NCI-H1092 (cell line): ENCODE data around the gene VAC14.

Source experiments
- DNase-seq: peaks from one replicate; lab custom pipeline; 2025; lab: John Stamatoyannopoulos, UW

The VAC14 gene

DNA sequence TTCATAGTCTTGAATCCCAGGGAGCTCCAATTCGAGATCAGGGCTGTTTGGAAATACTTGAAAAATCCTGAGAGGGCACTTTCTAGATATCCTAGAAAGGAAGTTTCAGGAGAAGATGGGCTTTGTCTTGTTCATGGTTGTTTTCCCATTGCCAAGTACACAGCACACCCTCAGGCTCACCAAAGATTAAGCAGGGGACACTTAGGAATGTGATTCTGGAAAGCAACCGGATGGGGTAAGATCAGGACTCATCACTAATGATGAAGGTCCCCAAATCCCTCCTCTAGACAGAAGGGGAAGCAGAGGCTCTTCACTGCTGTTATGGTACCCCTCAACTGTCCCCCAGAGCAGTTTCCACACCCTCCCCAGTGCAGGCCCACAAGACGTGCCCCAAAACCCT is 40.7 kb downstream of the VAC14 start:
- DNase-seq, result no peak

DNA sequence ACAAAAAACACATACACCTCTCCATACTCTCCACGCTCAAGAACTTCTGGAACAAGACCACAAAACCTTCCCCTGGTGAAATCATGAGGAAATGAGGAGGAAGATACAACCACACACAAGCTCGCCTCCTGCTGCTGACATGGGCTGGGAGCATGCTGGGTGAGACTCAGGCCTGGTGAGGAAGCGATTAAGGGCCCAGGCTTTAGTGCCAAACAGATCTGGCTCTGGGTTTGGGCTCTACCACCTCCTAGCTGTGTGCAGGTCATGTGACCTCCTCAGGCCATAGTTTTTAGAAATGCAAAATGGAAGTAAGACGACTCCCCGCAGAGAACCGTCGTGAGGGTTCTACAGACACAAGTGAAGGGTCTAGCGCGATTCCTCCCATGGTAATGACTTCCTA is 41.3 kb downstream of the VAC14 start:
- no peak for DNase-seq

DNA sequence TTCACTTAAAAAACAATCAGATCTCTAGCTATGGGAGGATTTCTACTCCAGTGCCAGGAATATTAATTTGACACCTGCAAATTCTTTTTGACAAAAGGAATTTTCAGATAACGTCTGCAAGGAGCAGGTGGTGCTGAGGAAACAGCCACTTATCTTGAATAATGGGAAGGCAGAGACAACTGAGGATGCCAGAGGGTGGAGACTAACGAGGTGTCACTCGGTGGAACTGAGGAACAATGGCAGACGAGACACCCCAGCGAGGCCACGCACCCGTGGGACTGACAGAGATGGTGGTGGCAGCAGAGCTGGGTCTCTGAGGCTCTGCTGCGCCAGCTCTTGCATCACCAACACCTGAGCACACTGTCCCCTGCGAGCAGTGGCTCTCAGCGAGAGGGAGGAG is 42.2 kb downstream of the VAC14 start:
- DNase-seq, result no peak

DNA sequence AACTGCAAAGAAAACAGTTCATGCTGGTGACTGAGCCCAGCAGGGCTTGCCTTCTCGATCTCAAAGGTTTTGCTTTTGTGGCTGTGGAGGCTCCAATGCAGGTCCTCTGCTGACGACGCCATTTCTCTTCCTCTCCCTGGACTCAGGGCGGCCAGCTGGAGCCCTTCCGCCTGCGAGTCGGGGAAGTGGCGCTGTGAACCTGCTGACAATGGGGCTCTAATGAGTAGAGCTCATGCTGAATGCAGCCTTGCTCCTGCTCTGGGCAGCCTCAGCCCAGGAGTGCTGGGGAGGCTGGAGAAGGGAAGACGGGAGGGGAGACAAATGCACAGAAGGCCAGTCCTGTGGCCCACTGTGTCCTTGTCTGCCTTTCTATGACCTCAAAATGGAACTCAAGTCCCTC is 43.8 kb downstream of the VAC14 start:
- no peak for DNase-seq

DNA sequence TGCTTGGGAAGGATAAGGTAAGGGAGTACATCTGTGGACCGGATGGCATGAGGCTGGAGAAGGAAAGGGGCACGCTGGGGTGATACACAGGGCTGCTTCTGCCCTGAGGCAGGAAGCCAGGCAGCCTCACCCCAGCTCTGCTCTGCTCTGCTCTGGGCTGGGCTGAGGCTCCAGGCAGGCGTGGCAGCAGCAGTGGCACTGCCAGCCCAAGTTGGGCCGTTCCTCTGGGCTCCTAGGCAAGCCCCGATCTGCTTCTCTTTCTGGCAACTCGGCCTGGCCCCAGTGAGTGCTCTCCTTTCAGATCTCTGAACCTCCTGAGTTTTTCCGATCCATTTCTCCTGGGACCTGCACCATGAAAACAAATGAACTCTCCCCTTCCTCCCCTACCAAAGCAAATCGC is 44.9 kb downstream of the VAC14 start:
- DNase-seq, result no peak

DNA sequence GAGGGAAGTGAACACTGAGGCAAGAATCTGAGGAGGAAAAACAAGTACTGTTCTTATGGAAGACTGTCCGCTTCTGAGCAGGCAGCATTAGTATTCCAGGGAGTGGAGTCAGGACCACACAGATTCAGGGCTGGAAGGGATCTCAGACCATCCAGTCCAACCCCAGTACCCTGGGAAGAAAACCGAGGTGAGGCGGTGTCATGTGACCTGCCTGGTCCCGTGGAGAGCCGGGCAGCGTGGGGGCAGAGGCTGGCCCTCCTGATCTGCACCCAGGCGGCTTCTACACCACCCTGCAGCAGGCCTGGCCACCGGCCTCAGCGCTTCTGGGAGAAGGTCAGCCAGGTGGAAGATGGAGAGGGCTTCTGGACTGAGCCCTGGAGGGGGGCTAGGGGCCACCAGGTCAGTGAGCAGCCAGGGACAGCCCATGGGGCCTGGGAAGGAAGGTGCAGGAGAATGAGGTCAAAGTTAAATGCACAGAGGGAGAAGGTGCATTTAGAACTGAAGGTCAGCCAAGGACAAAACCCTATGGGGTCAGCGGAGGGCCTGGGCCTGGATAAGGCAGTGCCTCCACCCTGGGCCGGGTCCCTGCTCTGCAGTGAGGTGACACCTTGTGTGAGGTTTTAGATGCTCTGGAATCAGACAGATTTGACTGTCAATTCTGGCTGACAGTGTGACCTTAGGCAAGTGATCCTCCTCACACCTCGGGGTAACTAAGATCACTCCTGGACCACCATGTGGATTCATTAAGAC is 45.9 kb downstream of the VAC14 start:
- no peak for DNase-seq

DNA sequence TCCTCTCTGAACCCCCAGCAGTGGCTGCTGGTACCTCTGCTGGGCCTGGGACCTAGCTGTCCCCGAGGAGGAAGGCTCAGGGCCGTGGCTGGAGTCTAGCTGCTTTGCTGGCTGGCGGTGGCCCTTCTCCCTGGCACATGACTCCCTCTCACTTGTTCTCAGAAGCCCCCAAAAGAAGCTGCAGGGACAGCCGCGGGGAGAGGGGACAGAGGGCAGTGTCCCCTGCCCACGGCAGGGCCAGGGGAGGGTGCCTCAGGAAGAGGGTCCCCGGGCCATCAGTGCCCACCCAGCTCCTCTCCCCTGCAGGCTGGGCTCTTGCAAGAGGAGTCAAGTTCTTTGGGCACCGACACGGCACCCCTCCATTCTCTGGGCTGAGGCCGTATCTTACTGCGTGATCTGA is 46.6 kb downstream of the VAC14 start:
- DNase-seq, result no peak

DNA sequence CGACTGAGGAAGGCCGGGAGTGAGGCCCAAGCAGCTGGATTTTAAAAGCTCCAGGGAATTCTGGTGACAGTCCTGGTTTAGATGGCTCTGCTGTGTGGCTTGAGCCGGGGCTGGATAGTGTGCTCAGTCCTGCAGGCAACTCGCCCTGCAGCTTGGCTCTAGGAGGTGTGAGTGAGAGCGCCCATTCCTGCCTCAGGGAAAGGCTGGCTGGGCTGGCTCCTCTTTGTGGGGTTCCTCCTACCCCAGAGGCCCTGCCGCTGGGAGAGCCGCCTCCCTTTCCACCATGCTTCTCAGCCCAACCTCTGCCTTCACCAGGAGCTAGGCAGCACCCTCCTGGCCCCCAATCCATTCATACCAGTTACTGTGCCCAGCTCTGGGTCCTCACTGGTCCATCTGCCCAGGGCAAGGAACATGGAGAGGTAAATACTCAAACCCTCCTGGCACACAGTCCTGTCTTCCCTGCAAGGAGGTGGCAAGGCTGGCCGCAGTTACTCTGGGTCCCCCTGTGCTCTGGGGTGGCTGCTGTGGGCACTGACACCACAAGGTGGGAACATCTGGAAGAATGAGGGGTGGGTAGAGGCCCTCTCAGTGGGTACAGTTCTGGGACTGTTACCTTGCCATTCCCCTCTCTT is 47.1 kb downstream of the VAC14 start:
- DNase-seq, result no peak

DNA sequence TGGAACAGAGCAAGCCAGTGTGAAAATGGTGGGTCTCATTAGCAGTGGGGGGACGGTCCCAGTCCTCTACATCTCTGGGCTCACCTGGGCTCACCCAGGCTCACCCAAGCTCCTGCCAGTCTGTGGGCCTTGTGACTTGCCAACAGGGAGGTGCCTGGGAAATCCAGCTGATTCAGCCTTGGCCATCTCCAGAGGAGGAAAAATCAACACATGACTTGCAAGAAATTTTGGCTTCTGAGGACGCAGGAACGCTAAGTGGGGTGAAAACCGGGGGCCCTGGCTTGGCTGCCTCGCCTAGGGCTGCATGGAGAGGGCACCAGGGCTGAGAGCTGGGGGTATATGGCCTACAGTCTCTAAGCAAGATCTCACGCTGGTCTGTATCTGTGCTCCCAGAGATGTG is 47.7 kb downstream of the VAC14 start:
- no peak for DNase-seq

DNA sequence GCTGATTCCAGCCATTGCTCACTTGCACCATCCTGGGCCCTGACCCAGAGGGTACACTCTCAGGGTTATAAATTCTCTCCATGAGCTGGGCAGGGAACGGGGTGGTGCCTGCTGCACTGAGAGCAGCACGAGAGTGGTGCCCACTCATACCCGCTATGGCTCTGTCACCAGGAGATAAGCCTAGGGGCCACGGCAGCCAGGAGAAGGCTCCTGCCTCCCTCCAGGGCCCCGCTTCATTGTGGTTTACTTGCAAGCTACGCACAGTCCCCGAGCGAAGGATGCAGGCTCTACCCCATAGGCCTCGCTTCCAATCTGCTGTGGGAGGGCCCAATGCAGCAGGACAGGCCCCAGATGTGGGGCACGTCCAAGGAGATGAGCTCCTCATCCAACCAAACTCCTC is 48.5 kb downstream of the VAC14 start:
- DNase-seq, result no peak

DNA sequence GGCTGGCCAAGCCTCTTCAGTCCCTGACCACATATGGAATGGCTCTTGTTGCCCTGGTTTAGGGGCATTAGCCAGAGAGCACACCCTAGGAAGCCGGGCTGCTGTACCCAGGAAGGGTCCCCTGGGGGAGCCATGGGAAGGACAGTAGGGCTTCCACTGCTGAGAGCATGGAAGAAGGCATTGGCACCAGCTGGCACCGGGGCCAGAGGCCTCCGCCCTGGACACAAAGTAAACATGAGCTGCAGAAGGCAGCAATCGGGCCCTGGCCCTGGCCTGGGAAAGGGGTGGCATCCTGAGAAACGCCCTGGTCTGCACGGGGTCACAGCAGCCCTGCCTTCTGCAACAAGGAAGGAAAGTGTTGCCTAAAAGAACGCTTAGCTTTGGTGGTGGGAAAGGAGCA is 49.4 kb downstream of the VAC14 start:
- DNase-seq, result no peak

DNA sequence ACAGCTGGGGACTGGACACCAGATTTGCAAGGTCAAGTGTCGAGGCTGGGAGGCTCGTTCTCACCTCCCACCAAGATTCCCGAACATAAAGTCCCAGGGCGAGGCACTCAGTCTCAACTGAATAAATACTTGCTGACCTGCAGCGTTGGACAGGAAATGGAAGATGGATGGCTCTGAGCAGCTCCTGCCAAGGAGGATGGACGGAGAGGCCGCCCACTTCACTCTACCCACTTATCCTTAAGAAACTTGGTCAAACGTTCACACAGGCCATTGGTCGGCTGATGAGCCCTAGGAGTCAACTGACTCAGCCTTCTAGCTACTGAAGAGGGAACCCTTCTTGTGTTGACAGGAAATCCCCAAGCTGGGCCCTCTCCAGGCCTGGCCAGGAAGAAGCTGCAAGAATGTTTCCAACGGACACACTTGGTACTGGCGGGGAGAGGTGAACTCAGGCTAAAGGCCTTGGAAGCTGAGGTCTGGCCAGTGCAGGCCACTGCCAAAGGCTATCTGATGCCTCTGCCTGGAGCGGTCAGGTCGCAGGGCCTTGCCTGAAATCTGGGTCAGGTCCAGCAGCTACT is 50.0 kb downstream of the VAC14 start:
- no peak for DNase-seq

DNA sequence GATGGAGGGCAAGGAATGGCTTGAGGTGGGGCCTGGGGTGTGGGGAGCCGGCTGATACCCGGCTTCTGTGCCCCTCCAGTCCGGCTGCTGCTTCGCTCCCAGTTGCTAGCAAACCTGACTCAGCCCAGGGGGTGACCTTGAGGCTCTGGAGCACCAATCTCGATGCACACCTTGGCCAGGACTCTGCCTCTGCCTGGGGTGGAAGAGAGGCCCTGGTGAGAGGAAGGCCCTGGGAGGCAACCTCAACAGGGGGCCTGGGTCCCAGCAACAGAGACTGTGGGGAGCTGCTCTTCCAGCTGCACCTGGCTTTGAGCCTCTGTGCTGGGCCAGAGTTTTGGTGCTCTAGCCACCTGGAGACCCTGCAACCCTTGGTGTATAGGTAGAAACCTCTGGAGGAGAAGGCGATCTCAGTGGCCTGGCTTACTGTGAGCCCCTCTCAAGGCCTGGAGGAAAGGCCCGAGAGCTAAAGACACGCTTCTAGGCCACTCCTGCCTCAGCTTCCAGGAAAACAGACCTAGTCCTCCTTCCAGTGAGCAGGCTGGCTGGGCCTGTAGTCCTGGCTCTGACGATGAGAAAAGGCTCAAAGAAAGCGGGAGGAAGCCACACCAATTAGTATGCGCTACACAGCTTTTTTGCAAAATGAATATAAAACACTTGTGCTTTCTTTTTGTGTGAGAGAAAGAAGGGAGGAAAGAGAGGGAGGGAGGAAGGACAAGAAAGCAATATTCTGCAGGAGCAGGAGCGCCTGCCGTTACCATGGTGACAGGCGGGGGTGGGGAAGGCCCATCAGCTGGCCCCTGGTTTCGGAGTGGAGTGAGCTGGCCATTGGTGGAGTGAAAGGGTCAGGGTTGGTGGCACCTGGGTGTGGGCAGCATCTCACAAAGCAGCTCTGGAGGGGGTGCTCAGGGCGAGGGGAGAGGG is 51.0 kb downstream of the VAC14 start:
- no peak for DNase-seq

DNA sequence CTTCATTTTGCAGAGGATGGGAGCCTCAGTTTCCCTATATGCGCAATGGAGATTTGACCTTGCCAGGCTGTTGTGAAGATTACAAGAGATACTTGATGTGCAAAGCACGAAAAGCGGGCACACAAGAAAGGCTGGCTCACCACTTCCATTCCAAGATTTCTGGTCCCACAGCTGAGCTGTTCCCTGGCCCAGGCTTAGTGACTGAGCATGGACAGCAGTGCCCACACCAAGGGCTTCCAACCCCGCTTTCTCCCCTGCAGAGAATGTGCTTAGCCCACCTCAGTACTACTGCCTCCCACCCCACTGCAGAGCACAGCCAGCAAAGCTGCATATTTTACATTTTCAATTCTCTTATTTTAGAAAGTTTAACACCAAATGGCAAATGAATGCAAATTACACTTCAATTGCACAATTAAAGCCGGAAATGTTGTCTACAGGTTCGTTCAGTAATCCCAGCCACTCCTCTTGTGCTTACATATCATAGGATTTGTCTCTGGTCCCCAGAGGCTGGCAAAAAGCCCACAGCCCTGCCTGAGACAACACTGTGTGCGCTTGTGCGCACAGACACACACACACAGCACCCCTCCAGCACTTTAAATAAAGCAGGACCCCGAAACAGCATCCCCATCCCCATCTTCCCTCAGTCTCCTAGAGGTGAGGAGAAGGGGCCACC is 51.8 kb downstream of the VAC14 start:
- peak; percentile 21 for DNase-seq

DNA sequence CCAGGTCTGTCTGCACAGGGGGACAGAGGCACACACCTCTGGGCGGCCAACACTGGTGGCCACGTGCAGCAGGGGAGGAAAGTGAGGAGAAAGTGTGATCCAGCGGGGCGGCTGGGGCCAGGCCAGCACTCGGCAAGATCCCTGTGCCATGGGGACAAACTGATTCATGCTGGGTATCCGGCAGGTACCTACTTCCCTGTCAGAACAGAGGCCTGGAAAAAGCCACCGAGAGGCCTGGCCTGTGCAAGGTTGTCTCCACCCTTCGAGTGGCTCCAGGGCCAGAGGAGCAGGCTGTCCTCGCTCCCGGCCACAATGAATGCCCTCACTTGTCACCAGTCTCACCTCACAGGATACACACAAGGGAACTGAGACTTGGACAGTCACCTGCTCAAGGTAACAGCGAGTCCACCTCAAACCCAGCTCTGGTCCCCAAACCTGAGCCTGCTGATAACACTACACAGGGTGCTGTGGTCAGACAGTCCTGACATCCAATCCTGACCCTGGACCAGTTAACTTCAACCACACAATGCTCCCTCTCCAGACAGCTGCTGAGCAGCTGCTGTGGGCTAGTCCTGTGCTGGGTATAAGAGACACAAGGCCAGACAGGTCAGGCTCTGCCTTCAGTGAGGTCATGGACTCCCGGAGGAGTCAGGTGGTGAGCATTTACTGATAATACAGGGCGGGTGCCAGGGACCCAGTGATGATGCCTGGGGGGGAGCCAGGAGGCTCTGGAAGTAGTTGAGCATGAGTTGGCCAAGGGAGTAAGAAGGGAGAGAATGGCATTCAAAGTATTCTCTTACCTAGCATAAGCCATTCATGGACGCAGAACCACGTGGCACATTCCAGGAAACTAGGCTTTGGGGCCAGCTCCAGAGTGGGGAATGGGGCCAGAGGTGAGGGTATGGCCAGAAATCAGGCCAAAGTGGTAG is 53.0 kb downstream of the VAC14 start:
- no peak for DNase-seq

DNA sequence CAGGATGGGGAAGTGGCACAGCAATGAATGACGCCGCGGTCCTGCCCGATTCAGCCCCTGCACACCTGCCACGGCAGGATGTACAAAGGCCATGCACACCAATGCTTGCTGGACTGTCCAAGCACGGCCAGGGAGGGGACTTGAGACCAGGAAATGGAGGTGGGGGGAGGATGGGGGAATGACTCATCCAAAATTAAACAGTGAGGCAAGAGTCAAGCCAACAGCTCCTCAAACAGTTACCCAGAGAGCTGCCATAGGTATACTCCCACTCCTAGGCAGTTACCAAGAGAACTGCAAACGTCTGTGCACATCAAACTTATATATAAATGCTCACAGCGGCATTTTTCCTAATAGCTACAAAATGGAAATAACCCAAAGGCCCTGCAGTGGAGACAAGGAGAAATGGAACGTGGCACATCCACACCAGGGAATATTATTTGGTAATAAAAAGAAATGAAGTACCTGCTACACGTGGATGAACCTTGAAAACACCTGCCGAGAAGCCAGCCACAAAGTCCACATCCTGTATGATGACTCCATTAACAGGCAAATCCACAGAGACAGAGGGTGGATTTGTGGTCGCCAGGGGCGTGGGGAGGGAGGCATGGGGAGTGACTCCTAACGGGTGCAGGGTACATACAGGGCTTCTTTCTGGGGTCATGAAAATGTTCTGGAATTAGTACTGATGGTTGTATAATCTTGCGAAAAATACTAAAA is 54.1 kb downstream of the VAC14 start:
- no peak for DNase-seq

DNA sequence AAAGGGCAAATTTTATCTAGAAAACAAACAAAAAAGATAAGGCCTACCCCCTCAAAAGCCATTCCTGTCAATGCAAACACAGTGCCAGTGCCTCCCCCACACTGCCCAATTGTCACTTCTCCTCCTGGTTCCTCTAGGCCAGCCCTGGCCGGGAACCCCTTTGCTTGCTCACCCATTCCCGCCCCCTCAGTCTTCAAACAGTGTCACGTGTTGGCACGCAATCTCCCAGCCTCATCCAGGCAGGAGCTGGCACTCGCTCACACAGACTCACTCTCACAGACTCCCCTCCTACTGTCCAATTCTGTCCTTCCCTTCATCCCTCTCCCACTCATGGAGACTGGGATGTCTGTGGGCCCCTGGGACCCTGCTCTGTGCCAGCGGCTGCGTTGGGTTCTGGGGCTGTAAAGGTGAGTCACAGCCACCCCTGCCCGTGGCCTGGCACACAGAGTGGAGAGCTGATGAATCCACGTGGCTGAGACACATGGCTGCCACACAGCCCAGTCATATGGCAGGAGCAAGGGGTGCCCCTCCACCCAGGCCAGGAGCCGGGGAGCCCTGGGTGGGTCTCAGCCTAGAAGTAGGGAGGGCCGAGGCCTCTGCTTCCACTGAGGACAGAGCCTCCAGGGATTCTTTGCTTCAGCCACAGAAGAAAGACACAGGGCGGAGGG is 54.8 kb downstream of the VAC14 start:
- DNase-seq, result no peak

DNA sequence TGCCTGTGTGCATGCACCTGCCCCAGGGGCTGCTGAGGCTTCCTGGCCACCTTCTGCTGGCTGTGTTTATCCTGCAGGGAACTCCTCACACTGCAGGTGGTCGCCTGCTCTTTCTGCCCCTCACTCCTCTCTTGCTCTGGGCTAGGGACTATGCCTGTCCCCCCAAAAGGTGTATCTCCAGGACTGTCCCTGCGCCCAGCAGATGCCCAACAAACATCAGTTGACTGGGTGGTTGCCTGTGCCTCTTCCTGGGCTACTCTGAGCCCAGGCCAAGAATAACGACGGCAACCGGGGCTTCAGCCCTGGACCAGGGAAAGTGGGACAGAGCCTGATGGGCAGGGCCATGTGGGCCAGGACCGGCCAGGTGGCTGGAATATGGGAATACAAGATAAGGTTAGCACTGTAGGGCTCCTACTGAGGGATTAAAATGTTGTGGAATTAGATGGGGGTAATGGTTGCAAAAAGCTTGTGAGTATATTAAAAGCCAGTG is 55.4 kb downstream of the VAC14 start:
- DNase-seq, result no peak

DNA sequence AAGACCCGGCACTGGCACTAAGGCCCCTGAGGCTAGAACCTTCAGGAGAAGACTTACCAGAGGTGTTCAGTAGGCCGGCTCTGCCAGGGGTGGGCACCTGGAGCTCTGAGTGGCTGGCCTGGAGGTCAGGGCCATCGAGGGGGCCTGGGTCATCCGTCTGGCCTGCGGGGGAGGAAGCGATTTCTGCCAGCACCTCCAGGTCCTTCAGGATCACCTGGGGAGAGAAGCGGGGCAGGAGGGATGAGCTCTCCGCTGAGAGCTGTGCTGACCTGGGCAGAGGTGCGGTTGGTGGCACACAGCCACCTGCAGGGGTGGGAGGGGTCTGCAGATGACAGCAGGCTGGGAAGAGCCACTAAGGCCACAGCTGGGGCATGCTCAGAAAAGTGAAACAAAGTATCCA is 56.6 kb downstream of the VAC14 start:
- no peak for DNase-seq

DNA sequence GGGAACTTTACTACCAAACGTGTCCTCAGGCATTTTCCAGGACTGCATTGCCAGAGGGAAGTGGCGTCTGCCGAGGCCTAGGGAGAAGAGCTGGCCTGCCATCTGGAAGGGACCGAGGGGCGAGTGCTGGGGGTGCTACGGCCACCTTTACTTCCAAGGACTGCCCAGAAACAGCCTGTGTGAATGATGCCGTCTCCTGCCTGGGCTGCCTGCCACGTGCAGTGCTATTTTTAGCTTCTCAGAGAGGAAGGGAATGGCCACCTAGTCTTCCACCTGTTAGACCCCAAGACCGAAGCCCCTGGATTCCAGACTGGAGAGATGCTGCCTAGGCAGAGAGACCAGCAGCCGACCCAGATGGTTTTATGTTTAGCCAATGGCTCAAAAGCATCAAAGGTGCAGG is 57.2 kb downstream of the VAC14 start:
- DNase-seq, result no peak
